HG03103 (cell line): ENCODE data around the gene ZNF584.
A peak's percentile ranks its signal among the peaks of the same experiment; 100 is the strongest.
"Not testable (repeated sequence)": the region's sequence is repeated elsewhere in the genome, so short reads cannot be mapped to it uniquely, and the experiment has no call there.

ENCODE experiments used
- ATAC-seq: cut with Tn5 transposase; IDR thresholded peaks from one replicate; pipeline ENCODE4 v1.9.1; 2021; ENCODE audit warnings: low read depth; ENCODE audit not compliant: unreplicated experiment

The ZNF584 gene

GRCh38 chr19:58401840-58402421 lies 6.5 kb upstream of the ZNF584 start:
- ATAC-seq = no peak

GRCh38 chr19:58403920-58404478 lies 4.5 kb upstream of the ZNF584 start:
- not testable (repeated sequence) for ATAC-seq

- no peak for ATAC-seq
Measured at GRCh38 chr19:58406818-58407657, 1.4 kb upstream of the ZNF584 start.

- no peak for ATAC-seq
Measured at GRCh38 chr19:58407658-58408151, 744 bp upstream of the ZNF584 start.

GRCh38 chr19:58409010-58409790 lies 751 bp downstream of the ZNF584 start:
- ATAC-seq = no peak

- no peak for ATAC-seq
Measured at GRCh38 chr19:58416604-58417003, 8.2 kb downstream of the ZNF584 start.

GRCh38 chr19:58417071-58417470 lies 8.6 kb downstream of the ZNF584 start:
- ATAC-seq = no peak

GRCh38 chr19:58428617-58429016 lies 20.2 kb downstream of the ZNF584 start:
- ATAC-seq = no peak

GRCh38 chr19:58429745-58430144 lies 21.3 kb downstream of the ZNF584 start:
- ATAC-seq = no peak

GRCh38 chr19:58434217-58434616 lies 25.8 kb downstream of the ZNF584 start:
- ATAC-seq = no peak

GRCh38 chr19:58439576-58440554 lies 31.4 kb downstream of the ZNF584 start, which contains the start of gene ZNF132:
Gene ZNF132, minus strand, starts transcription at chr19:58440153. Its CDS starts 332 bp downstream, at chr19:58439821.
- peak; percentile 95 for ATAC-seq

- no peak for ATAC-seq
Measured at GRCh38 chr19:58440556-58440955, 32.1 kb downstream of the ZNF584 start.

- ATAC-seq = not testable (repeated sequence)
Measured at GRCh38 chr19:58442986-58443385, 34.5 kb downstream of the ZNF584 start.

GRCh38 chr19:58448860-58449259 lies 40.4 kb downstream of the ZNF584 start:
- not testable (repeated sequence) for ATAC-seq

GRCh38 chr19:58449980-58450379 lies 41.5 kb downstream of the ZNF584 start:
- ATAC-seq = not testable (repeated sequence)

GRCh38 chr19:58450856-58451357 lies 42.5 kb downstream of the ZNF584 start:
- ATAC-seq = peak; percentile 12

GRCh38 chr19:58451358-58452101 lies 43.1 kb downstream of the ZNF584 start, which contains the start of gene ZNF324B:
Gene ZNF324B, plus strand, starts transcription at chr19:58451622. Its CDS starts 2,080 bp downstream, at chr19:58453702.
- peak; percentile 92 for ATAC-seq

- ATAC-seq = no peak
Measured at GRCh38 chr19:58453743-58454142, 45.3 kb downstream of the ZNF584 start.
